Measurements from ENCODE around the gene USP9Y.

Gene USP9Y

DNA sequence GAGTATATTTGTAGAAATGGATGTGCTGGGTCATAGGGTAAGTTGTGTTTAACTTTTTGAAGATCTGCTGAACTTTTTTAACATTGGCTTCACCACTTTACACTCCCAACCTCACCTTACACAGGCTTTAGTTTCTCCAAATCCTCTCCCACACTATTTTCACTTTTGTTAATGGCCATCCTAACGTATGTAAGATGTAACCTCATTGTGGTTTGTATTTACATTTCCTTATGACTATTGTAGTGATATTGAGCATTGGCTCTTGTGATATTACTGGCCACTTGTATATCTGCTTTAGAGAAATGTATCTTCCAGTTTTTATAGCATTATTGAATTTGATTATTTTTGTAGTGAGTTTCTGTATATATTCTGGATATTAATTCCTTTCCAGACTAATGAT, 93.0 kb downstream of the USP9Y start:
- no peak for DNase-seq (ENCODE audit: low spot score)

GRCh38 chrY:12808046-12808445, 107.0 kb downstream of the USP9Y start:
- no peak for DNase-seq (ENCODE audit: low spot score)

DNA sequence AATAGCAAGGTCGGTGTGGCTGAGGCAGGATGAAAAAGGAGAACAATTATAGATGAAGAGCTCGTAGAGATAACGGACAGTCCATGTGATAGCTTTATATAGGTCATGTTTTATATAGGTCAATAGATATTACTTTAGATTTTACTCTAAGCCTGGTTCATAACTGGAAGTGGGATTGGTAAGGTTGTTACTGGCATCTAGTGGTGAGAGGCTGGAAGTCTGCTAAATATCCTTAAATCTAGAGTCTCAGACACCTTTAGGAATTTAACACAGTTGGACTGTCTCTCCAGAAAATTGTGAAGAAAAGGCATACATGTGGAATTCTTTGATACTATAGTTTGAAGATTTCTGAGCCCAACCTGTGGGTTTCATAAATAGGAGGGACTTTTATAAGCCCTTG, 108.0 kb downstream of the USP9Y start:
- no peak for DNase-seq (ENCODE audit: low spot score)

- no peak for DNase-seq (ENCODE audit: low spot score)
These were observed 122.4 kb downstream of the USP9Y start for GRCh38 chrY:12823408-12823807.

DNA sequence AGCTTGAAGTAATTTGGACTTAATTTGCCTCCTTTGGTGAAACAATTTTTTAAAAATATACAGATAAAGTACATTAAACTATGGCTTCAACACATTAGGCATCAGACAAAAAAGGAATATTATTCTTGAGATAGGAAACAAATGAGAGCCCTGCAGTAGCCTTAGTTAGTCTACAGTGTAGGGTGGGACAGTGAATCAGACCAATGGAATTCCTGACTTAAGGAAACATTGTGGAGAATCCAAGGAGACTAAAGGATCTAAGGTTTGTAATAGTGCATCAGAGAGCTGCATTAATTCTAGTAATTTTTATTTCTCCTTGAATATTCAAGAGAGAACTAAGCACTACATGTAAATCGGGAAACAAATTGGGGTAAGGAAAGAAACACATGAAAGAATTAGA, 125.8 kb downstream of the USP9Y start:
- no peak for DNase-seq (ENCODE audit: low spot score)

- no peak for DNase-seq (ENCODE audit: low spot score)
These were observed 132.3 kb downstream of the USP9Y start for GRCh38 chrY:12833284-12833683.

- no peak for DNase-seq (ENCODE audit: low spot score)
These were observed 136.5 kb downstream of the USP9Y start for GRCh38 chrY:12837550-12837949.

DNA sequence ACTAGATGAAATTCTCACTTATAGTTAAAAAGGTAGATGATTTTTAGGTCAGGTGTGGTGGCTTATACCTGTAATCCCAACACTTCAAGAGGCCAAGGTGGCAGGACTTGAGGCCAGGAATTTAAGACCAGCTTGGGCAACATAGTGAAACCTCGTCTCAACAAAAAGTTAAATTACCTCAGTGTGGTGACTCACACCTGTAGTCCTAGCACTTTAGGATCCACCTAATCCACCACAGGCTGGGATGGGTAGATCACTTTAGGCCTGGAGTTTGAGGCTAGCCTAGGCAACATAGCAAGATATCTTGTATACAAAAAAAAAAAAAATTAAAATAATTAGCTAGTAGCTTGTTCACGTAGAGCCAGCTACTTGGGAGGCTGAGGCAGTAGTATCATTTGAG, 140.3 kb downstream of the USP9Y start:
- no peak for DNase-seq (ENCODE audit: low spot score)

GRCh38 chrY:12846793-12847192, 145.8 kb downstream of the USP9Y start:
- no peak for DNase-seq (ENCODE audit: low spot score)

- DNase-seq (ENCODE audit: low spot score) = no peak
These were observed 154.8 kb downstream of the USP9Y start for GRCh38 chrY:12855791-12856275.

DNA sequence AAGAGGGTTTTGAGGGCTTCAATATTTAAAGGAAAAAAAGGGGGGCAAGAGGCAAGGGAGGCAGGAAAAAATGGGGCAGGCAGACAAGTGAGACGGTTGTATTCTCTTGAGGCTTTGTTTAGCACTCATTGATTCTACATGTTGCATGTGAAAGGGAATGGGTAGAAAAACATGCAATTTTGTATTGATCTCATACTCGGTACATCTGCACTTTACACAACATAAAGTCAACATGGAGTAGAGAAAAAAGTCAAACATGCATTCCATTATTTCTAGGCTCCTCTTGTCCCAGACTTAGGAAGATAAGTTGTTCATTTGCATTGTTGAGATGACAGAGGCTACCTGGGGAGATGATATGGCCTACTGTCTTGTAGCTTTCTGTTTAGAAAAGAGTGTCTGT, 166.9 kb downstream of the USP9Y start:
- no peak for DNase-seq (ENCODE audit: low spot score)

DNA sequence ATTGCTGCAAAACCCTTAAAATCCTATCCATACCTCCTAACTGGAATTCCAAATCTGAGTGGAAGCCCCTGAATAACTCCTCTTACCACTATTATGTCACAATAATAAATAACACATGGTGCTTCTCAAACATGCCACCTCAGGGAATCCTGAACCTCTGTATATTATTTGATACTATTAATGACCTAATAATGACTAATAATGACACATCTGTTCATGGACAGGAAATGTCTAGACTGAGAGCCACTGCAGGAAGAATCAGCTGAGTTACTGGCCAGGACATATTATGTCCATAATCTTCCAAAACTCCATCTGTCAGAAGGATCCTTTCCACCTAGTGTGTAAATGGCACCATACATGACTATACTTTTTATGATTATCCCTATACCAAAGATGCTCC, 195.9 kb downstream of the USP9Y start:
- DNase-seq (ENCODE audit: low spot score) = no peak

- no peak for DNase-seq (ENCODE audit: low spot score)
These were observed 197.6 kb downstream of the USP9Y start for GRCh38 chrY:12898604-12899003.

DNA sequence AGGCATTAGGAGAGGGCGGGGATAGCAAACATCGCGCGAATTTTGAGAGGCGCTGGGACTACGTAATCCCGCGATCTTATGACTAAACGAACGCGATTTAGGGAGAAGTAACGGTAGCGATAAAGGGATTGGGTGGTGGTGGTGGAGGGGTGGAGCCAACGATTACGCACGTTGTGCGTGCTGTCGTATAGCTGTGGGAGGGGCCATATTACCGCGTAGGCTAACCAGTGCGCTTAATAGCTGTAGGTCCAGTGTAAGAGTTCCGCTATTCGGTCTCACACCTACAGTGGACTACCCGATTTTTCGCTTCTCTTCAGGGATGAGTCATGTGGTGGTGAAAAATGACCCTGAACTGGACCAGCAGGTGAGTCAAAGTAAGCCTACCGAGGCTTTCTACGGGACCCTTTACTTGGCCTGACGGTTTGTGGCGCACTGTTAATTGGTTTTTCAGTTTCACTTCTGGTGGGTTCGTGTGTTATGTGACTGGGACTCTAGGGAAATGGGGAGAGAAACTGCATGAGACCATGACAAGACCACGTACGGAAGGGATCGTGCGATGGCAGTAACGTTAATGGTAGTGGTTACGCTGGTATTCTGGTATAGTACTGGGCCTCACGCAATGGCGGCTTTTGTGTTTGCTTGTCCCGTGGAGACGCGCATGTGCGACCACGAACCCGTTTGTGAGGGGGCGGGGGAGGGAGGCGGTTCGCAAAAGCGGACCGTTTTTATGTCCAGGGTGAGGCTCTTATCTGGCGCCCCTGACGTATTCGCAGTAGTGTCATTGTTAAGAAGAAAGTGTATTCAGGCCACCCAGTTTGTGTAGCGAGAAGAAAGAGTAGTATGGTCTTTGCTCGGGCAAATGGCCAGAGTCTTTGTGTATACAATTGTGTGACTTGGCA, 203.8 kb downstream of the USP9Y start, which contains the start of gene DDX3Y:
Gene DDX3Y (plus strand): TSS at position 251 of the 899 bp plus-strand sequence. CDS start 69 bp downstream, at position 320.
- peak; percentile 90 for DNase-seq (ENCODE audit: low spot score)

- peak; percentile 63 for DNase-seq (ENCODE audit: low spot score)
These were observed 204.5 kb downstream of the USP9Y start for GRCh38 chrY:12905517-12905872.

- DNase-seq (ENCODE audit: low spot score) = no peak
These were observed 204.9 kb downstream of the USP9Y start for GRCh38 chrY:12905895-12906294.

All from germinal center (tissue), 1 donor.